Epithelial cell of prostate (primary cell): ENCODE measurements around the gene TRIM4.

Source experiments
- DNase-seq: peaks from one replicate; pipeline ENCODE4 v3.0.0-alpha.2; 2011; ENCODE audit warnings: low read depth, low spot score
- H3K27ac ChIP-seq: fragments of 450-650 bp; 2 replicates; pipeline ENCODE4 v1.5.1; 2017; ENCODE audit warnings: mild to moderate bottlenecking

Gene TRIM4

GRCh38 chr7:99848420-99849216, 70.7 kb downstream of the TRIM4 start:
- H3K27ac ChIP-seq = no peak overlapping the region
- no peak for DNase-seq

- no peak overlapping the region for H3K27ac ChIP-seq
- DNase-seq = no peak
Observed at GRCh38 chr7:99844328-99844727, 75.0 kb downstream of the TRIM4 start.

- no peak for DNase-seq
- no peak overlapping the region for H3K27ac ChIP-seq
Observed at GRCh38 chr7:99843808-99844207, 75.5 kb downstream of the TRIM4 start.

GRCh38 chr7:99842926-99843325, 76.4 kb downstream of the TRIM4 start:
- H3K27ac ChIP-seq = no peak overlapping the region
- DNase-seq = no peak
